ENCODE measurements around the gene COBL.

Gene COBL

DNA sequence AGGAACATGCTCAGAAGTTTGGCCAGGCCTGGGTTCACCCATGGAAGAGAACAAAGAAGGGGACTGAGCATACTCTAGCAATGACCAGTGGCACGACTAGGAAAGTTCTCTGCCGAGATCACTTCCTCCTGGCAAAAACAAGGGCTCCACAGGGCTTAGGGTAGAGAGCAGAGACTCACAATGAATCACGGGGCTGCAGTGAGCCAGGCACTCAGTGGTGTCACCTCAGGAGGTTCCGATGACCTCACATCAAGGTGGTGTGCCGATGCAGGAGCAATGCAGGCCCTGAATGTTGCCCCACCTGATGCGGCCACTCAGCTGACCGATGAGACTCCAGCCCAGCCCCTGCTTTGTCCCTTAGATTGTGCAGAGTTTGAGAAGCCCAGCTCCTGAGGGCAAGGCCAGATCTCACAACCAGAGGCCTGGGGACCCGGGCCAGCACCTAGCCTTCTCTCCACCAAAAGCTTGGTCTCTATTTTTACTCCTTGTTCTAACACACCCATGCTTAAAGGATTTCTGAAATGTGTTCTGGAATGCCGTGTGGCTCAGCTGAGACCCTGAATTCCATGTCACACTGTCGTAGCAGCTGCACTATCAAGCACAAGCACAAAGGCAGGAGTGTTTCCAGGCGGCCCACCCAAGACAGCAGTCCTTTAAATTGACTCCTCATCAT, 60.9 kb downstream of the COBL start:
- DNase-seq (ENCODE audit: extremely low read depth, insufficient read length) = no peak

DNA sequence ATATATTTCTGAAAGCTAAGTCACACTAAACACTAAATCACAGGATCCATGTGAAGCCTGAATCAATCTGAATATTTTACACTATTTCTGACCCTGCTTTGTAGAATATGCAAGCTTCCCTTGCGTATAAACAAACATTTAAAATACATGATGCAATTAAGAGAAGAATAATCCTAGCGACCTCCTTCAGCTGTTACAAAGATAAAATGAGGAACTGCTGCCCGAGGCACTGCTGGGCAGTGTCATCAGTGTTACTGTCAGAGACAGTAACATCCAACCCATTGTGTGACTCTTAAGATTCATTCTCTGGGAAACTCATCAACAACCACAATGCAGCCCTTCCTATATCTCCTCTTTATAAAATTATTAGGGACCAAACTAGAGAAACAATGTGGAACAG, 61.6 kb downstream of the COBL start:
- no peaks in the 10 kb centered on the region; the same call in none of the 2 replicates for H3K27me3 ChIP-seq (replicated peaks; ENCODE audit: control insufficient read depth, insufficient read depth, low read length)
- TF ChIP-seq, protein P1, sequence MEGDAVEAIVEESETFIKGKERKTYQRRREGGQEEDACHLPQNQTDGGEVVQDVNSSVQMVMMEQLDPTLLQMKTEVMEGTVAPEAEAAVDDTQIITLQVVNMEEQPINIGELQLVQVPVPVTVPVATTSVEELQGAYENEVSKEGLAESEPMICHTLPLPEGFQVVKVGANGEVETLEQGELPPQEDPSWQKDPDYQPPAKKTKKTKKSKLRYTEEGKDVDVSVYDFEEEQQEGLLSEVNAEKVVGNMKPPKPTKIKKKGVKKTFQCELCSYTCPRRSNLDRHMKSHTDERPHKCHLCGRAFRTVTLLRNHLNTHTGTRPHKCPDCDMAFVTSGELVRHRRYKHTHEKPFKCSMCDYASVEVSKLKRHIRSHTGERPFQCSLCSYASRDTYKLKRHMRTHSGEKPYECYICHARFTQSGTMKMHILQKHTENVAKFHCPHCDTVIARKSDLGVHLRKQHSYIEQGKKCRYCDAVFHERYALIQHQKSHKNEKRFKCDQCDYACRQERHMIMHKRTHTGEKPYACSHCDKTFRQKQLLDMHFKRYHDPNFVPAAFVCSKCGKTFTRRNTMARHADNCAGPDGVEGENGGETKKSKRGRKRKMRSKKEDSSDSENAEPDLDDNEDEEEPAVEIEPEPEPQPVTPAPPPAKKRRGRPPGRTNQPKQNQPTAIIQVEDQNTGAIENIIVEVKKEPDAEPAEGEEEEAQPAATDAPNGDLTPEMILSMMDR (IDR thresholded peaks at IDR 0.05; ENCODE audit: insufficient read depth, low read length, poor library complexity, severe bottlenecking) = no peak
- no peaks in the 10 kb centered on the region for H3K36me3 ChIP-seq (ENCODE audit: control insufficient read depth, insufficient read depth, low read length)
- no peak overlapping the region for H3K4me3 ChIP-seq (replicated peaks; ENCODE audit: low read depth, low read length)
- no peak for DNase-seq (ENCODE audit: extremely low read depth, insufficient read length)

More for the DNA sequence above, 60.9 kb downstream of the COBL start:
- Histone ChIP-seq H3K4me3 (replicated peaks; ENCODE audit: low read depth, low read length) (no peak overlapping the region), H3K36me3 (ENCODE audit: control insufficient read depth, insufficient read depth, low read length) (no peaks in the 10 kb centered on the region), H3K27me3 (replicated peaks; ENCODE audit: control insufficient read depth, insufficient read depth, low read length) (no peaks in the 10 kb centered on the region; the same call in none of the 2 replicates)
- TF ChIP-seq, protein P1 (IDR thresholded peaks at IDR 0.05; ENCODE audit: insufficient read depth, low read length, poor library complexity, severe bottlenecking) = no peak

DNA sequence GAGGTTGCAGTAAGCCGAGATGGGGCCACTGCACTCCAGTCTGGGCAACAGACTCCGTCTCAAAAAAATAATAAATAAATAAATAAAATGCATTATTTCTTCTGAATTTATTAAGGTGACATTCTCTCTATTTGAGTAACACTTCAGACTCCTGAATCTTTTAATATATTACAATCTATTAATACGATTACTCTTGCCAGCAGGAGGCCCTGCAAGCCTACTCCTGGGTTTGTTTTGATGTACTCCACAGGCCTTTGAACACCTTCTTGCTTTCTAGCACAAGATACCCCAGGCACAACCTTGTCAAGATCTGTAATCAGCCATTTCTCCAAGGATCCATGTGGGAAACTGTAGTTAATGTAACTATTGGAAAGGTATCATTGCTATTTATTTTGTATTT, 63.5 kb downstream of the COBL start:
- H3K4me3 ChIP-seq (replicated peaks; ENCODE audit: low read depth, low read length) = no peak overlapping the region
- no peak for DNase-seq (ENCODE audit: extremely low read depth, insufficient read length)
- no peaks in the 10 kb centered on the region; the same call in none of the 2 replicates for H3K27me3 ChIP-seq (replicated peaks; ENCODE audit: control insufficient read depth, insufficient read depth, low read length)
- TF ChIP-seq, protein P1 (IDR thresholded peaks at IDR 0.05; ENCODE audit: insufficient read depth, low read length, poor library complexity, severe bottlenecking) = no peak
- no peaks in the 10 kb centered on the region for H3K36me3 ChIP-seq (ENCODE audit: control insufficient read depth, insufficient read depth, low read length)

DNA sequence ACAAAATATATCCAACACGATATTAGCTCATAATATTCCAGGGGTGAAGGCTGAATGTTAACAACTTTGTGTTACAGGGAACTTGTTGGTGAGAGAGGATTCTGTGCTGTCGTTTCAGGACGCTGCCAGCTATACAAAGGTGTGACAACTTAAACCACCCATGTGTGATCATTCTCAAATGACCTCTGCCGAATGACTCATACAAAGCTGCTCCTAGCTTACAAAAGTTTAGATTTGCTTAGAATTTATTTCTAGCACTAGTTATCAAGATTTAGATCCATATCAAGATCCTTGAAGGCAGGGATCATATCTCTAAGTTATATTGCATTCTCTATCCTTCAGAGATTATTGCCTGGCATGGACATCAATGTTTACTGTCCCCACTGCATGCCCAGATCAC, 65.3 kb downstream of the COBL start:
- no peak for DNase-seq (ENCODE audit: extremely low read depth, insufficient read length)

DNA sequence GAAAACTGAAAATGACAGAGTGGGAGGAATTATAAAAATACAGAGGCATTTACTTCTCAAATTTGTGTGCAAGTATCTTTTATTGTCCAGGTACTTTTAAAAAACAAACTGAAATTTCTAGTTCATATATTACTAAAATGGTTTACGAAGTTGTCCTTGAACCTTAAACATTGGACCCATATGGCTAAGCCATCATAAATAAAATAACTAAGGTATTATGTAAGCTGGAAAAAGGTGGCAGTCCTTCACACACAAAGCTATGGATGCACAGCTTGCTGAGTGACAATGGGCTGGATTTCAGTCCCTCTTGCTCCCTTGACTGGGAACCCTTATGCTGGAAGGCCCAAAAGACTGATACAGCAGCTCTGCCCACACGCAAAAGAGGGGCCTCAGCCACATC, 66.1 kb downstream of the COBL start:
- H3K27me3 ChIP-seq (replicated peaks; ENCODE audit: control insufficient read depth, insufficient read depth, low read length) = no peaks in the 10 kb centered on the region; the same call in 1 of the 2 replicates
- no peak for DNase-seq (ENCODE audit: extremely low read depth, insufficient read length)
- TF ChIP-seq, protein P1 (IDR thresholded peaks at IDR 0.05; ENCODE audit: insufficient read depth, low read length, poor library complexity, severe bottlenecking) = no peak
- H3K4me3 ChIP-seq (replicated peaks; ENCODE audit: low read depth, low read length) = no peak overlapping the region
- no peaks in the 10 kb centered on the region for H3K36me3 ChIP-seq (ENCODE audit: control insufficient read depth, insufficient read depth, low read length)

More for the DNA sequence above, 65.3 kb downstream of the COBL start:
- Histone ChIP-seq H3K36me3 (ENCODE audit: control insufficient read depth, insufficient read depth, low read length) (no peaks in the 10 kb centered on the region), H3K4me3 (replicated peaks; ENCODE audit: low read depth, low read length) (no peak overlapping the region), H3K27me3 (replicated peaks; ENCODE audit: control insufficient read depth, insufficient read depth, low read length) (no peaks in the 10 kb centered on the region; the same call in none of the 2 replicates)
- TF ChIP-seq, protein P1 (IDR thresholded peaks at IDR 0.05; ENCODE audit: insufficient read depth, low read length, poor library complexity, severe bottlenecking) = no peak

All from GM06990 (cell line).